ENCODE measurements around the gene SMAD5.

DNA sequence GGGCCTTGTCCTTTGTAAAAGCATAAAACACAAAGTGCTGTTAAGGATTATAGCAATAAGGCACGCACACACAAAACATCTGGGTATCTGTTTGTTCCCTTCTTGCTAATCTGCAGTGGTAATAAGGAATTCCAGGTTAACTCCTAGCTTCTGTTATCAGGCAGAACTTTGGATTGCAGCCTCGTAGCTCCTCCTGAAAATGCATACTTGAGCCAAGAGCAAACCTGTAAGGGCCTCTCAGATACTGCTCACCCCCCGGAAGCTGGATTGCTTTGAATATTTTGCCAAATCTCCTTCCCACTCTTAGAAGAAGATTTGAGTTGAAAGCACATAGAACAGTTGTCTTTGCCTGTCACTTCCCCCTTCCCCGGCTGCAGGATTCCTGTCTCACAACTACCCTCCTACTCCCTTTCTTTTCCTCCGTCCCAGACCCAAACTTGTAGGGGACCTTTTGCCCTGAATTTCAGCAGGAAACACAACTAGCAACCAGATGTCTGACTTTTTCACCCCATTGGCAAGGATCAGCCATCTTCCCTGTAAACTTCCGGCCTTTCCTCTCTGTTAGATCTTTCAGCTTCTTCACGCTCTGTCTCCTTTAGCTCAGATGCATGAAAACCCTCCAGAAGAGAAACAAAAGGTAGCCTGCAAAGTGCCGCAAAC lies 28.2 kb upstream of the SMAD5 start:
- TF ChIP-seq CHD2 (IDR thresholded peaks at IDR 0.05; ENCODE audit: low read length) (no peak), SIN3A (conservative IDR thresholded peaks at IDR 0.05 in 1 of 2, IDR thresholded peaks at IDR 0.05 in 1 of 2; ENCODE audit: low read depth in 1 of 2, low read length in 2 of 2) (no peak), CREB1 (IDR thresholded peaks at IDR 0.05) (no peak)

All from H1 (cell line).